PC-3 (cell line): ENCODE results near the gene CARMIL1.

Experiments
- CTCF ChIP-seq: fragments of 300-600 bp; sonication (generic); conservative IDR thresholded peaks from 2 replicates; pipeline ENCODE4 v1.5.1; 2017; ENCODE audit warnings: antibody characterized with exemption, low read depth, mild to moderate bottlenecking, low read length
- EZH2phosphoT487 ChIP-seq: fragments of 300-600 bp; sonication (generic); IDR thresholded peaks from 2 replicates; pipeline ENCODE4 v1.6.1; 2018; ENCODE audit warnings: mild to moderate bottlenecking, antibody characterized with exemption, low read length, borderline replicate concordance

- TF ChIP-seq CTCF (no peak), EZH2phosphoT487 (no peak)
Observed at GRCh38 chr6:25498505-25498904, 219.3 kb downstream of the CARMIL1 start.
